GM18505 (cell line): ENCODE data around the gene OGFOD2.
"Not testable (repeated sequence)": the region's sequence is repeated elsewhere in the genome, so short reads cannot be mapped to it uniquely, and the experiment has no call there.

Experiments
- ATAC-seq: cut with Tn5 transposase; IDR thresholded peaks from one replicate; pipeline ENCODE4 v1.9.1; 2021; ENCODE audit not compliant: unreplicated experiment
- POLR2A ChIP-seq: IDR thresholded peaks from 4 replicates; pipeline ENCODE4 v1.6.1; 2011; ENCODE audit warnings: borderline replicate concordance; ENCODE audit not compliant: insufficient read depth, insufficient read length; ENCODE audit errors: extremely low read depth

Gene OGFOD2

DNA sequence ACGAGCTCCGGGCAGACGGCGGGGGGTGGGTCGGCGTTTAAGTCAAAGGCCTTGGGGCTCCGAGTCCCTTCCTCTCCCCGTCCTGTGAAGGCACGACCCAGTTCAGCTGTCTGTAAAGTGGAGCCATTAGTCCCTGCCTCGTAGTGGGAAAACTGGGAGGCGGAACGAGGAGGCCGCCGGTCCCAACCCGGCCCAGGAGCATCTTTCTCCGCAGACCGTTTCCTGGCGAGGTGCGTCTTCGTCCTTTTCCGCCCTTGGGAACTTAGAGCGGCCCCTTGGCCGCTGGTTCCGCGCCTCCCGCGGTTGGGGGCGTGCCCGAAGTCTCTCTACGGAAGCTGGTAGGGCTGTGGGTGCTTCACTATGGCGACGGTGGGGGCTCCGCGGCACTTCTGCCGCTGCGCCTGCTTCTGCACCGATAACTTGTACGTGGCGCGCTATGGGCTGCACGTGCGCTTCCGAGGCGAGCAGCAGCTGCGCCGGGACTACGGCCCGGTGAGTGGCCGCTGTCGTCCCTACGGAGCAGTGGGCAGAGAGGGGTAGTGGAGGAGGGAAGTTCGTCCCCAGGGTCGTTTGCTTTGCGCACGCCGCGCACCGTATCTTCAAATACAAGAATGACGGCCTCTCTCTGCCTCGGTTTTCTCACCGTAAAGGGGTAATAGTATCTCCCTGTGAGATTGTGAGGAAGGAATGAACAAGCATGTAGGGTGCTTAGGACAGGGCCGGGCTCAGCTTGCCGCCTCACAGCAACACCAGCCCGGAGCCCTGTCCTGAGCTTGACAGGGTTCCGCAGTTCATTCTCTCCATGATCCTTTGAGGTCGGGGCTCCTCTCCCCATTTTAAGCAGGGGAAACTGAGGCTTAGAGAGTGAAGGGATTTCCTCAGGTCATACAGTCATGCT, at the start of gene OGFOD2:
OGFOD2 (plus strand) TSS at position 353 of the 898 bp plus-strand sequence; CDS start at position 361, 8 bp downstream.
- peak; percentile 67 for TF ChIP-seq POLR2A
- ATAC-seq: peak; percentile 67

GRCh38 chr12:122927756-122928403, 47.2 kb upstream of the OGFOD2 start:
- no peak for ATAC-seq
- TF ChIP-seq POLR2A: no peak

- no peak for ATAC-seq
- TF ChIP-seq POLR2A: no peak
Measured at GRCh38 chr12:122928404-122929147, 46.5 kb upstream of the OGFOD2 start.

GRCh38 chr12:122929148-122929538, 45.9 kb upstream of the OGFOD2 start:
- no peak for ATAC-seq
- no peak for TF ChIP-seq POLR2A

GRCh38 chr12:122929812-122930211, 45.2 kb upstream of the OGFOD2 start:
- no peak for ATAC-seq
- no peak for TF ChIP-seq POLR2A

DNA sequence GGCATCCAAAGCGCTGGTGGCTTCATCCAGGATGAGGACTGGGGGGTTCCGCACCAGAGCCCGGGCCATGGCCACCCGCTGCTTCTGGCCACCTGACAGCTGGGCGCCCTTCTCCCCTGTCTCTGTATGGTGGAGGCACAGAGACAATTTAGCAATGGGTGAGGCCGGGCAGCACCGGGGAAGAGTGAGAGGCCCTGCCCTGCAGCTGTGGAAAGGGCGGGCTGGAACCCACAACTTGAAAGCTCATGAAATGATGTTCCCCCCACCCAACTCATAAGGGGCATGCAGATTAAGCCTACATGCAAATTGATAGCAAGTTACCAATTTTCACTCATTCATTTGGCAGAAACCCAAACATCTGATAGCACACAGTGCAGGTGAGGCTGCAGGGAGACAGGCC, 42.8 kb upstream of the OGFOD2 start:
- no peak for TF ChIP-seq POLR2A
- ATAC-seq: no peak

DNA sequence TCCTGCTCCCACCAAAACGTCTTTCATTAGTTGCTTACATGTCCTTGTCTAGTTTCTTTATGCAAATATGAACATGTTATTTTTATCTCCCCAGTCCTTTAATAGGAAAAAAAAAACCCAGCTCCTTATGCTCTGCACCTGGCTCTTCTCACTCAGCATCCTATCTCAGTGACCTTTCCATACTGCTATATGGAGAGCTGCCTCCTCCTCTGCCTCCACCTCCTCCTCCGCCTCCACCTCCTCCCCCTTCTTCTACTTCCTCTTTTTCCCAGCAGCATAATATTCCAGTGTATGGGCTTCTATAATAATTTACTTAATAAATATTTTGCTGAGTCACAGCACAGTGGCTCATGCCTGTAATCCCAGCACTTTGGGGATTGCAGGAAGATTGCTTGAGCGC, 40.3 kb upstream of the OGFOD2 start:
- ATAC-seq: no peak
- no peak for TF ChIP-seq POLR2A

DNA sequence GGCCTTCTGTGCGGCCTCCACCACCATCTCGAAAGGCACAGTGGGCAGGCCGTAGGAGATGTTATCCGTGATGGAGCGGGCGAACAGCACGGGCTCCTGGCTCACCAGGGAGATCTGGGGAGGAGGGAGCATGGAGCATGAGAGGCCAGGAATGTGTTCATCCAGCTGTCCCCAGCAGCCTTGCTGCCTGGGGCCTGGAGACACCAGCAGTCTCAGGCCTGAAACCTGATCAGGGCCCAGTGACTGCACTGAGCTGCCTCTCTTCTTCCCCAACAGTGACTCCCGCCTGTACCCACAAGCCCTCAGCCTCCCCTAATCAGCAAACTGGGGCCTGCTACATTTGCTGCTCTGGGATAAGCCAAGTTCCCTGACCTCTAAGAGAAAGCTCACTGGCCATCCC, 39.7 kb upstream of the OGFOD2 start:
- TF ChIP-seq POLR2A: no peak
- ATAC-seq: no peak

DNA sequence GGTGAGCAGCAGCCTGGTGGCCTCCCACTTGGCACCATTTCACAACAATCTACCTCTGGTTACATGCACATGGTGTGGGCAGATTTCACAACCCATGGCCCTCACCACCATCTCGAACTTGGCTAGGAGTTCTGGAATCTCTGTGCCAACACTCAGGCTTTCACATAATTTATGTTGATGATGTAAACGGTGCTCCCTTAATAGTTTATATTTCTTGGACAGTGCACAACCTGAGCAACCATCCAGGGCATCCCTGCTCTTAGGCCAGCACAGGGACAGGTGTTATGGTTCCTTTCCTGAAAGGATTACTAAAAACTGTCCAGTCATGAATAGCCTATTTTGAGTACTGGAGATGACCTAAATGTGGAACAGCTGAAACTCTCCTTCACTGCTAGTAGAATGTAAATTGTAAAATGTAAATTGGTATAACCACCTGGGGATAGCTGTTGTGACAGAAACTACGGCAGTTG, 37.4 kb upstream of the OGFOD2 start:
- no peak for TF ChIP-seq POLR2A
- no peak for ATAC-seq

DNA sequence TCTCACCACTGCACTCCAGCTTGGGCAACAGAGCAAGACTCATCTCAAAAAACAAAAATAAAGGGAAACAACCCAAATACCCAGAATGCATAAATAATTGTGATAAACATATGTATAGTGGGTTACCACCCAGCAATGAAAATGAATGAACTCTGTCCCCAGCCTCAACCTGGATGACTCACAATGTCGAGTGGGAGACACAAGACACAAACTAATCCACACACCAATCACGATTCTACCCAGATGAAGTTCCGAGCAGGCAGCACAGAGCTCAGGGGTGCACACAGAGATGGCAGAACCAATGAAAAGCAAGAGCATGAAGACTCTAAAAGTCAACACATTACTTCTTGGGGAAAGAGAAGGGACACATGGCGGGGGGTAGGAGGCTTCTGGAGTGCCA, 35.9 kb upstream of the OGFOD2 start:
- no peak for ATAC-seq
- no peak for TF ChIP-seq POLR2A

DNA sequence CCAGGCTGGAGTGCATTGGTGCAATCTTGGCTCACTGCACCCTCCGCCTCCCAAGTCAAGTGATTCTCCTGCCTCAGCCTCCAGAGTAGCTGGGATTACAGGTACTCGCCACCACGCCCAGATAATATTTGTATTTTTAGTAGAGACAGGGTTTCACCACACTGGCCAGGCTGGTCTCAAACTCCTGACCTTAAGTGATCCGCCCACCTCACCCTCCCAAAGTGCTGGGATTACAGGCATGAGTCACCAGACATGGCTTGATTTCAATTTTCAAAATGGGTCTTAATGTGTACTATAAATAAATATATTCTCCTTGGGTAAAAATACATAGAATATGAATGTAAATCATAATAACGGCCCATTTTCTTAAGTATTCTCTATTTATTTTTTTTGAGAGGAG, 33.7 kb upstream of the OGFOD2 start:
- ATAC-seq: not testable (repeated sequence)

DNA sequence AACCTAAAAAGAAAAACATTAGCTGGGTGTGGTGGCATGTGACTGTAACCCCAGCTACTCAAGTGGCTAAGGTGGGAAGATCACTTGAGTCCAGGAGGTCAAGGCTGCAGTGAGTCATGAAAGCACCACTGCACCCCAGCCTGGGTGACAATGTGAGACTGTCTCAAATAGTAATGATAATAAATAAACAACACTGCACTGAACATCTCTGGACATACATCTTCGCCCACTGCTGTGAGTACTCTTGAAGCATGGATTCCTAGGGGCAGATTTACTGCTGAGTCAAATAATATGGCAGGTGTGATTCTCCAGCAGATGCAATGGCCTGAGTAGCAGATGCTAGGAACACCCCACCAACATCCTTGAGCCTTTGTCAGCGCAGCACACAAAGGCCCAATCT, 32.4 kb upstream of the OGFOD2 start:
- TF ChIP-seq POLR2A: no peak
- ATAC-seq: no peak

DNA sequence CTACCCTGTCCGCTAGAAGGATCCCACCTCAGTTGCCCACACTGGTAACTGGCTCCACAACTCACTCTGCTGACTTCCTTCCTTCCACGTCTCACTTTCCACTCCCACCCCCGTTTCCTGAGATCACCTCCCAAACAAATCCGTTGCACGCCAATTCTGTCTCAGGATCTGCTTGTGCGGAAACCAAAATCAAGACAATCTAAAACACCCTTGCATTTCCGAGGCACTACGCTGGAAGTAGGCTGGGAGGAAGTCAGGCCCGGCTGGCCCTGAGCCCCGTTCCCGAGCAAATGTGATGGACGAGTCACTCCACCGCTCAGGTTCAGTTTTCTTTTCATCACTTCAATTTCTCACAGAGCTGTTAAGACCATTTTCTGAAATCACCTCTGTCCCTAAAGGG, 31.8 kb upstream of the OGFOD2 start:
- no peak for ATAC-seq
- no peak for TF ChIP-seq POLR2A
